T follicular helper cell (primary cell): ENCODE data around the gene FMNL3.
"Not testable (repeated sequence)": the region's sequence is repeated elsewhere in the genome, so short reads cannot be mapped to it uniquely, and the experiment has no call there.

ENCODE experiments used
- DNase-seq: peaks from one replicate; pipeline ENCODE4 v3.0.0-alpha.2; 2020; ENCODE audit warnings: low read depth

FMNL3 gene

GRCh38 chr12:49627752-49628360 is 79.3 kb downstream of the FMNL3 start:
- no peak for DNase-seq

- DNase-seq, result no peak
These were observed 80.4 kb downstream of the FMNL3 start for GRCh38 chr12:49626836-49627235.

- DNase-seq, result no peak
These were observed 80.9 kb downstream of the FMNL3 start for GRCh38 chr12:49626169-49626835.

- no peak for DNase-seq
These were observed 82.2 kb downstream of the FMNL3 start for GRCh38 chr12:49624921-49625577.

- DNase-seq, result peak; percentile 80
These were observed 83.9 kb downstream of the FMNL3 start, which contains the start of gene PRPF40B for GRCh38 chr12:49623142-49623904. Gene PRPF40B (plus strand): TSS chr12:49623561. CDS start chr12:49623591, 30 bp downstream.

- DNase-seq, result peak; percentile 38
These were observed 84.6 kb downstream of the FMNL3 start for GRCh38 chr12:49622501-49623141.

GRCh38 chr12:49621651-49622500 is 85.3 kb downstream of the FMNL3 start:
- no peak for DNase-seq

- DNase-seq, result no peak
These were observed 87.9 kb downstream of the FMNL3 start for GRCh38 chr12:49619286-49619685.

GRCh38 chr12:49618576-49618975 is 88.6 kb downstream of the FMNL3 start:
- no peak for DNase-seq

GRCh38 chr12:49616533-49617219 is 90.5 kb downstream of the FMNL3 start:
- no peak for DNase-seq

GRCh38 chr12:49615725-49616124 is 91.5 kb downstream of the FMNL3 start:
- no peak for DNase-seq

- DNase-seq, result no peak
These were observed 95.0 kb downstream of the FMNL3 start for GRCh38 chr12:49612210-49612609.

- not testable (repeated sequence) for DNase-seq
These were observed 96.4 kb downstream of the FMNL3 start for GRCh38 chr12:49610785-49611184.

- DNase-seq, result no peak
These were observed 97.4 kb downstream of the FMNL3 start for GRCh38 chr12:49609875-49610154.

- DNase-seq, result no peak
These were observed 97.9 kb downstream of the FMNL3 start for GRCh38 chr12:49609059-49609874.

- DNase-seq, result not testable (repeated sequence)
These were observed 101.7 kb downstream of the FMNL3 start, which contains the start of gene FAM186B for GRCh38 chr12:49605539-49605938. Gene FAM186B (minus strand): TSS chr12:49605639. CDS start chr12:49605477, 162 bp downstream.

GRCh38 chr12:49604856-49605255 is 102.3 kb downstream of the FMNL3 start:
- DNase-seq, result no peak

GRCh38 chr12:49603721-49604120 is 103.5 kb downstream of the FMNL3 start:
- no peak for DNase-seq

- DNase-seq, result no peak
These were observed 107.2 kb downstream of the FMNL3 start for GRCh38 chr12:49599961-49600360.

GRCh38 chr12:49598527-49598926 is 108.7 kb downstream of the FMNL3 start:
- DNase-seq, result no peak
